ENCODE data around the gene MCC. TPM values are rescaled to one million over a fixed set of nuclear protein-coding genes. Genes with fewer than 3 reads are reported as not detected.

MCC gene
- total RNA-seq, 3 donors from 2014 or later, result 24.3 to 46.5 (median 29.4) TPM

- Histone ChIP-seq H3K9me3 (no peaks in the 10 kb centered on the region), H3K4me1 (peaks cover 0 to 5% of the 10 kb centered on the region in 2 donors), H3K36me3 (no peaks in the 10 kb centered on the region), H3K27me3 (no peaks in the 10 kb centered on the region), H3K27ac (no peak overlapping the region), H3K4me3 (no peak overlapping the region)
- DNase-seq (ENCODE audit: low spot score in 2 of 2), result no peak
- intact Hi-C loops (cut with DNase I; ENCODE audit: low total_unique reads), result no loop called here
- TF ChIP-seq, protein P1, sequence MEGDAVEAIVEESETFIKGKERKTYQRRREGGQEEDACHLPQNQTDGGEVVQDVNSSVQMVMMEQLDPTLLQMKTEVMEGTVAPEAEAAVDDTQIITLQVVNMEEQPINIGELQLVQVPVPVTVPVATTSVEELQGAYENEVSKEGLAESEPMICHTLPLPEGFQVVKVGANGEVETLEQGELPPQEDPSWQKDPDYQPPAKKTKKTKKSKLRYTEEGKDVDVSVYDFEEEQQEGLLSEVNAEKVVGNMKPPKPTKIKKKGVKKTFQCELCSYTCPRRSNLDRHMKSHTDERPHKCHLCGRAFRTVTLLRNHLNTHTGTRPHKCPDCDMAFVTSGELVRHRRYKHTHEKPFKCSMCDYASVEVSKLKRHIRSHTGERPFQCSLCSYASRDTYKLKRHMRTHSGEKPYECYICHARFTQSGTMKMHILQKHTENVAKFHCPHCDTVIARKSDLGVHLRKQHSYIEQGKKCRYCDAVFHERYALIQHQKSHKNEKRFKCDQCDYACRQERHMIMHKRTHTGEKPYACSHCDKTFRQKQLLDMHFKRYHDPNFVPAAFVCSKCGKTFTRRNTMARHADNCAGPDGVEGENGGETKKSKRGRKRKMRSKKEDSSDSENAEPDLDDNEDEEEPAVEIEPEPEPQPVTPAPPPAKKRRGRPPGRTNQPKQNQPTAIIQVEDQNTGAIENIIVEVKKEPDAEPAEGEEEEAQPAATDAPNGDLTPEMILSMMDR (IDR thresholded peaks at IDR 0.05), result no peak
- TF ChIP-seq POLR2AphosphoS5 (IDR thresholded peaks at IDR 0.05) (no peak), POLR2A (IDR thresholded peaks at IDR 0.05) (no peak)
These were observed 188.7 kb downstream of the MCC start for GRCh38 chr5:113299591-113299990.

GRCh38 chr5:113296676-113297075, 191.6 kb downstream of the MCC start:
- Histone ChIP-seq H3K4me3 (no peak overlapping the region), H3K36me3 (no peaks in the 10 kb centered on the region), H3K9me3 (no peaks in the 10 kb centered on the region), H3K27ac (no peak overlapping the region), H3K4me1 (peaks cover 0 to 5% of the 10 kb centered on the region in 2 donors), H3K27me3 (no peaks in the 10 kb centered on the region)
- DNase-seq (ENCODE audit: low spot score in 2 of 2), result no peak
- TF ChIP-seq POLR2AphosphoS5 (IDR thresholded peaks at IDR 0.05) (no peak), POLR2A (IDR thresholded peaks at IDR 0.05) (no peak)
- TF ChIP-seq, protein P1 (IDR thresholded peaks at IDR 0.05), result no peak
- intact Hi-C loops (cut with DNase I; ENCODE audit: low total_unique reads), result no loop called here

GRCh38 chr5:113295111-113295539, 193.1 kb downstream of the MCC start:
- H3K36me3 ChIP-seq, result no peaks in the 10 kb centered on the region
- peak overlapping the region; percentile 52 to 88 for H3K27ac ChIP-seq
- peak overlapping the region; percentile 64 to 91 (median 86) for H3K4me3 ChIP-seq
- TF ChIP-seq, protein P1 (IDR thresholded peaks at IDR 0.05), result peak in 1 of 3 donors; percentile 15
- no peak for TF ChIP-seq POLR2AphosphoS5 (IDR thresholded peaks at IDR 0.05)
- H3K4me1 ChIP-seq, result peaks cover 0 to 5% of the 10 kb centered on the region in 2 donors
- H3K9me3 ChIP-seq, result no peaks in the 10 kb centered on the region
- no peaks in the 10 kb centered on the region for H3K27me3 ChIP-seq
- DNase-seq (ENCODE audit: low spot score in 2 of 2), result no peak
- intact Hi-C loops (cut with DNase I; ENCODE audit: low total_unique reads), result no loop called here

GRCh38 chr5:113294311-113295110, 193.7 kb downstream of the MCC start:
- H3K4me3 ChIP-seq, result peak overlapping the region; percentile 64 to 91 (median 86)
- no peaks in the 10 kb centered on the region for H3K9me3 ChIP-seq
- peak; percentile 82 to 84 for DNase-seq (ENCODE audit: low spot score in 2 of 2)
- H3K4me1 ChIP-seq, result peaks cover 0 to 5% of the 10 kb centered on the region in 2 donors
- no peaks in the 10 kb centered on the region for H3K36me3 ChIP-seq
- H3K27ac ChIP-seq, result peak overlapping the region; percentile 88 to 94
- peak; percentile 62 to 79 (median 69) for TF ChIP-seq POLR2AphosphoS5 (IDR thresholded peaks at IDR 0.05)
- TF ChIP-seq, protein P1 (IDR thresholded peaks at IDR 0.05), result no peak
- TF ChIP-seq POLR2A (IDR thresholded peaks at IDR 0.05), result peak; percentile 41
- H3K27me3 ChIP-seq, result no peaks in the 10 kb centered on the region
- intact Hi-C loops (cut with DNase I; ENCODE audit: low total_unique reads), result no loop called here

- Histone ChIP-seq H3K27me3 (no peaks in the 10 kb centered on the region), H3K9me3 (no peaks in the 10 kb centered on the region), H3K36me3 (no peaks in the 10 kb centered on the region), H3K4me3 (peak overlapping the region; percentile 64 to 91 (median 86)), H3K4me1 (peaks cover 0 to 5% of the 10 kb centered on the region in 2 donors), H3K27ac (peak overlapping the region; percentile 88 to 94)
- TF ChIP-seq POLR2AphosphoS5 (IDR thresholded peaks at IDR 0.05), result no peak
- TF ChIP-seq, protein P1 (IDR thresholded peaks at IDR 0.05), result no peak
- no peak for TF ChIP-seq POLR2A (IDR thresholded peaks at IDR 0.05)
- no peak for DNase-seq (ENCODE audit: low spot score in 2 of 2)
- intact Hi-C loops (cut with DNase I; ENCODE audit: low total_unique reads), result no loop called here
These were observed 194.3 kb downstream of the MCC start for GRCh38 chr5:113293975-113294310.

All from breast epithelium (tissue), 4 donors.